HL-60 (cell line): ENCODE data around the gene LRP5.

Source experiments
- DNase-seq, 2 experiments: peaks; one replicate each; pipeline ENCODE4 v3.0.0-alpha.2; 2010 to 2020; ENCODE audit warnings: low read depth in 1 of 2, low spot score in 1 of 2
- H3K27ac ChIP-seq: fragments of 250-450 bp; sonication (Bioruptor Pico); replicated peaks from 2 replicates; pipeline ENCODE4 v1.5.1; 2020; ENCODE audit warnings: mild to moderate bottlenecking, moderate library complexity
- H3K27me3 ChIP-seq: fragments of 250-450 bp; sonication (Bioruptor Pico); 2 replicates; pipeline ENCODE4 v1.5.1; 2021; ENCODE audit warnings: mild to moderate bottlenecking, moderate library complexity; ENCODE audit not compliant: insufficient read depth, poor library complexity, severe bottlenecking
- H3K4me3 ChIP-seq: replicated peaks from 2 replicates; pipeline ENCODE4 v1.5.1; 2011; ENCODE audit warnings: mild to moderate bottlenecking, control low read depth, low read length; ENCODE audit not compliant: insufficient read depth
- GABPA ChIP-seq: IDR thresholded peaks from 2 replicates; pipeline ENCODE4 v1.6.1; 2012; ENCODE audit warnings: low read depth
- POLR2AphosphoS5 ChIP-seq: IDR thresholded peaks from 2 replicates; pipeline ENCODE4 v1.6.1; 2012; ENCODE audit warnings: low read depth
- REST ChIP-seq: IDR thresholded peaks from 2 replicates; pipeline ENCODE4 v1.6.1; 2012; ENCODE audit warnings: low read depth; ENCODE audit not compliant: insufficient replicate concordance
- SPI1 ChIP-seq: IDR thresholded peaks from 2 replicates; pipeline ENCODE4 v1.6.1; 2012; ENCODE audit warnings: low read depth, mild to moderate bottlenecking, borderline replicate concordance
- TF ChIP-seq, protein P1 (sequence below): IDR thresholded peaks from one replicate; pipeline ENCODE4 v1.5.1; 2011; ENCODE audit warnings: low read length, control low read depth, inconsistent platforms; ENCODE audit not compliant: insufficient read depth

LRP5 gene

GRCh38 chr11:68442433-68442832 is 130.0 kb downstream of the LRP5 start:
- Histone ChIP-seq H3K27ac (no peak overlapping the region), H3K27me3 (no peaks in the 10 kb centered on the region), H3K4me3 (no peak overlapping the region)
- TF ChIP-seq, protein P1, sequence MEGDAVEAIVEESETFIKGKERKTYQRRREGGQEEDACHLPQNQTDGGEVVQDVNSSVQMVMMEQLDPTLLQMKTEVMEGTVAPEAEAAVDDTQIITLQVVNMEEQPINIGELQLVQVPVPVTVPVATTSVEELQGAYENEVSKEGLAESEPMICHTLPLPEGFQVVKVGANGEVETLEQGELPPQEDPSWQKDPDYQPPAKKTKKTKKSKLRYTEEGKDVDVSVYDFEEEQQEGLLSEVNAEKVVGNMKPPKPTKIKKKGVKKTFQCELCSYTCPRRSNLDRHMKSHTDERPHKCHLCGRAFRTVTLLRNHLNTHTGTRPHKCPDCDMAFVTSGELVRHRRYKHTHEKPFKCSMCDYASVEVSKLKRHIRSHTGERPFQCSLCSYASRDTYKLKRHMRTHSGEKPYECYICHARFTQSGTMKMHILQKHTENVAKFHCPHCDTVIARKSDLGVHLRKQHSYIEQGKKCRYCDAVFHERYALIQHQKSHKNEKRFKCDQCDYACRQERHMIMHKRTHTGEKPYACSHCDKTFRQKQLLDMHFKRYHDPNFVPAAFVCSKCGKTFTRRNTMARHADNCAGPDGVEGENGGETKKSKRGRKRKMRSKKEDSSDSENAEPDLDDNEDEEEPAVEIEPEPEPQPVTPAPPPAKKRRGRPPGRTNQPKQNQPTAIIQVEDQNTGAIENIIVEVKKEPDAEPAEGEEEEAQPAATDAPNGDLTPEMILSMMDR = no peak
- no peak for TF ChIP-seq SPI1
- DNase-seq = no peak

GRCh38 chr11:68444566-68444965 is 132.2 kb downstream of the LRP5 start:
- DNase-seq = no peak
- TF ChIP-seq SPI1 = no peak
- no peak overlapping the region for H3K4me3 ChIP-seq
- no peak overlapping the region for H3K27ac ChIP-seq
- no peaks in the 10 kb centered on the region for H3K27me3 ChIP-seq

- no peaks in the 10 kb centered on the region for H3K27me3 ChIP-seq
- no peak overlapping the region for H3K4me3 ChIP-seq
- TF ChIP-seq POLR2AphosphoS5 (no peak), SPI1 (no peak), GABPA (no peak), REST (no peak)
- TF ChIP-seq, protein P1 = no peak
- no peak for DNase-seq
- no peak overlapping the region for H3K27ac ChIP-seq
Measured at GRCh38 chr11:68445531-68446035, 133.2 kb downstream of the LRP5 start.

DNA sequence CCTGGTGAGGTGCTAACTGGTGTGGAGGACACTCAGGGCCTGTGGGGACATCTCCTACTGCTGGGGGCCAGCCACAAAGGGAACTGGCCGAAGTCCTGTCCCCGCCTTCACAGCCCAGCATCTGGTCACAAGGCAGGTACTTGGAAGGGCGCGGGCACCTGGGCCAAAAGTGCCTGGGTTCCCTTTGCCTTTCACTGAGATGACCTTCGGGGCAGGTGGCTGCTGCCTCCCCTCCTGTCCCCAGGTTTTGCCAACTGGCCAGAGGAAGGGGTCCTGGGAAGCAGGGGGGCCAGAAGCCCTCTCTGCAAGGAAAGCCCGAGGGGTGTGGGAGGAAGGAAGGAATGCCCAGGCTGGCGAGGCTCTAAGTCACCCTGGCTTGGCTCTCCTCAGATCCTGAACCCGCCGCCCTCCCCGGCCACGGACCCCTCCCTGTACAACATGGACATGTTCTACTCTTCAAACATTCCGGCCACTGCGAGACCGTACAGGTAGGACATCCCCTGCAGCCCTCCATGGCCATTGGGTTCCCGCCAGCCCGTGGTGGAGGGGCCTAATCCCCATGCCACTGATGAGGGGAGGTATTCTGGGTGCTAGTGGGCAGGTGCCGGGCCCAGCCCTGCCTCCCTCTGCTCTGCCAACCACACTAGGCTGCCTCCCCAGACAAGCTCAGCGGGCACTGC is 133.8 kb downstream of the LRP5 start:
- H3K27ac ChIP-seq = no peak overlapping the region
- no peak overlapping the region for H3K4me3 ChIP-seq
- H3K27me3 ChIP-seq = no peaks in the 10 kb centered on the region
- no peak for TF ChIP-seq REST
- TF ChIP-seq, protein P1 = no peak
- no peak for TF ChIP-seq GABPA
- TF ChIP-seq POLR2AphosphoS5 = no peak
- no peak for TF ChIP-seq SPI1
- DNase-seq = no peak
